GM23248 (cell line): Measurements from ENCODE around the gene MCTP2.

ENCODE experiments used
- EZH2 ChIP-seq: fragments of 200-600 bp; sonication (generic); IDR thresholded peaks from 2 replicates; pipeline ENCODE4 v1.6.1; 2018; ENCODE audit warnings: antibody characterized with exemption, mild to moderate bottlenecking; ENCODE audit not compliant: insufficient read depth, poor library complexity, severe bottlenecking
- EZH2phosphoT487 ChIP-seq: fragments of 200-600 bp; sonication (generic); IDR thresholded peaks from 2 replicates; pipeline ENCODE4 v1.6.1; 2018; ENCODE audit warnings: antibody characterized with exemption, moderate library complexity, mild to moderate bottlenecking, low read depth; ENCODE audit not compliant: insufficient read depth

GRCh38 chr15:94446441-94446840, 215.1 kb downstream of the MCTP2 start:
- TF ChIP-seq EZH2 (no peak), EZH2phosphoT487 (no peak)
